Calu3 (cell line): ENCODE measurements around the gene DNTTIP2. TPM values are rescaled to one million over a fixed set of nuclear protein-coding genes. Genes with fewer than 3 reads are reported as not detected.
"Not testable (repeated sequence)": the region's sequence is repeated elsewhere in the genome, so short reads cannot be mapped to it uniquely, and the experiment has no call there.

Source experiments
- Bru-seq: library from RNA; stranded (reverse); fragments of 400-500 nt; gene quantifications from one replicate; lab custom pipeline; 2021; lab: Mats Ljungman, UMichigan
- BruChase-seq, 2 experiments: library from RNA; stranded (reverse); fragments of 400-500 nt; gene quantifications; one replicate each; lab custom pipeline; 2021; lab: Mats Ljungman, UMichigan
- BruUV-seq: library from RNA; stranded (reverse); fragments of 400-500 nt; replicated peaks from 2 replicates; lab custom pipeline; 2021; lab: Mats Ljungman, UMichigan
- CTCF ChIA-PET: fragments of 300-600 bp; sonication (Branson Sonifier 250); formaldehyde crosslinking; loops from one replicate; lab custom pipeline; 2022; ENCODE audit warnings: antibody characterized with exemption; lab: Charles Lee
- DNase-seq: peaks from one replicate; pipeline ENCODE4 v3.0.0; 2022
- H3K27ac Mint-ChIP-seq: one replicate; pipeline ENCODE4 v1.8.0; 2022; ENCODE audit warnings: mixed read lengths; ENCODE audit not compliant: unreplicated experiment
- H3K27me3 Mint-ChIP-seq: one replicate; pipeline ENCODE4 v1.8.0; 2022; ENCODE audit warnings: mixed read lengths; ENCODE audit not compliant: unreplicated experiment
- H3K36me3 Mint-ChIP-seq: one replicate; pipeline ENCODE4 v1.8.0; 2022; ENCODE audit warnings: mild to moderate bottlenecking, moderate library complexity, mixed read lengths; ENCODE audit not compliant: insufficient read depth, unreplicated experiment
- H3K4me1 Mint-ChIP-seq: one replicate; pipeline ENCODE4 v1.8.0; 2022; ENCODE audit warnings: mild to moderate bottlenecking, low read depth, mixed read lengths; ENCODE audit not compliant: unreplicated experiment
- H3K4me3 Mint-ChIP-seq: one replicate; pipeline ENCODE4 v1.8.0; 2022; ENCODE audit warnings: mild to moderate bottlenecking, low read depth, moderate library complexity, mixed read lengths; ENCODE audit not compliant: unreplicated experiment
- H3K9me3 Mint-ChIP-seq: one replicate; pipeline ENCODE4 v1.8.0; 2022; ENCODE audit warnings: low read depth, mixed read lengths; ENCODE audit not compliant: unreplicated experiment
- intact Hi-C: fragments of 100-400 bp; cut with micrococcal nuclease; formaldehyde crosslinking; loops from one replicate; pipeline ENCODE4 v1.10.0; 2022; ENCODE audit not compliant: unreplicated experiment
- long read RNA-seq: library from polyadenylated mRNA; stranded (forward); transcript quantifications from one replicate; pipeline ENCODE4 v2.0.0, GENCODE V29; 2022
- total RNA-seq: library from RNA; stranded (reverse); gene quantifications from 2 replicates; pipeline ENCODE4 v1.2.3, GENCODE V29; 2022
- TF ChIP-seq, protein P1 (sequence below): fragments of 200-600 bp; IDR thresholded peaks from one replicate; pipeline ENCODE4 v1.8.0; 2022; ENCODE audit warnings: antibody characterized with exemption; ENCODE audit not compliant: unreplicated experiment

DNTTIP2 gene, protein sequence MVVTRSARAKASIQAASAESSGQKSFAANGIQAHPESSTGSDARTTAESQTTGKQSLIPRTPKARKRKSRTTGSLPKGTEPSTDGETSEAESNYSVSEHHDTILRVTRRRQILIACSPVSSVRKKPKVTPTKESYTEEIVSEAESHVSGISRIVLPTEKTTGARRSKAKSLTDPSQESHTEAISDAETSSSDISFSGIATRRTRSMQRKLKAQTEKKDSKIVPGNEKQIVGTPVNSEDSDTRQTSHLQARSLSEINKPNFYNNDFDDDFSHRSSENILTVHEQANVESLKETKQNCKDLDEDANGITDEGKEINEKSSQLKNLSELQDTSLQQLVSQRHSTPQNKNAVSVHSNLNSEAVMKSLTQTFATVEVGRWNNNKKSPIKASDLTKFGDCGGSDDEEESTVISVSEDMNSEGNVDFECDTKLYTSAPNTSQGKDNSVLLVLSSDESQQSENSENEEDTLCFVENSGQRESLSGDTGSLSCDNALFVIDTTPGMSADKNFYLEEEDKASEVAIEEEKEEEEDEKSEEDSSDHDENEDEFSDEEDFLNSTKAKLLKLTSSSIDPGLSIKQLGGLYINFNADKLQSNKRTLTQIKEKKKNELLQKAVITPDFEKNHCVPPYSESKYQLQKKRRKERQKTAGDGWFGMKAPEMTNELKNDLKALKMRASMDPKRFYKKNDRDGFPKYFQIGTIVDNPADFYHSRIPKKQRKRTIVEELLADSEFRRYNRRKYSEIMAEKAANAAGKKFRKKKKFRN
- 71.8 and 76.7 TPM in 2 replicates for total RNA-seq
- Bru-seq, nascent RNA, result percentile 95 among the genes with signal in this experiment
- percentile 92 among the genes with signal in this experiment for BruChase-seq, experiment 1, labeled RNA remaining after a 6-hour chase
- BruChase-seq, experiment 2, labeled RNA remaining after a 2-hour chase, result percentile 97 among the genes with signal in this experiment
- long read RNA-seq, full-length matches to known transcripts, result 93 of 104 reads
- long read RNA-seq, partial matches to known transcripts, result 5 of 104 reads
- long read RNA-seq, other reads (novel, unspliced or antisense), result 6 of 104 reads

DNA sequence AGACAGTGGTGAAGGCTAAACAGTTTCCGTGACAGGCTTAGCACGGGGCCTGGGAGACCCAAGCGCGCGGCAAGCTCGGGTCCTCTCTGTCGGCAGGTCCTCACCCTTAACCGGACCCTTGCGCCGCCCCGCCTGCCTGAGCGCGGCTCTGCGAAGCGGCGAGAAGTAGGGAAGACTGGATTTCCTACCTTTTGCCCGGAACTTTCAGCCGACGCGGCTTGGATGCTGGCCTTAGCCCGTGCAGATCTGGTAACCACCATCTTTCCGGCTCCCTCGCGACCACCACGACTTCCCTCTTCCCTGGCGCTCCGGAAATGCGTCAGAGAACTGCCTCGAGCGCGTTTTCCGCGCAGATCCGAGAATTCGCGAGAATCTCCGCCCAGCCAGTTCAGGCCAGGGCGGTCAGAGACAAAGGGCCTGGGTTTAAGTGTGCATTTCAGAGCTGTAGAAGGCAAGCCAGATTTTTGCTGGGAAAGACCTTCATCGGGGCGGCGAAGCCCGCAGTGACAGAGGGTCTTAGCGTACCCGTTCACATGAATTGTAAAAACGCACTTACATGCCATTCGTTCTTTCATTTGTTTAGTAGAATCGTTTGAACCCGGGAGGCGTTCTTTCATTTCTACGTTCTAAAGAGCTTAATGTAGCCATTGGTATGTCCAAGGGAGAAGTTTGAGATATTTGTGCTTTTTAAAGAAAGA, at the start of gene DNTTIP2:
DNTTIP2 (minus strand) TSS at position 318 of the 698 bp plus-strand sequence; CDS start at position 260, 58 bp downstream.
- intact Hi-C loops, result no loop called here
- peaks cover 43% of the 10 kb centered on the region for H3K4me1 Mint-ChIP-seq
- TF ChIP-seq, protein P1, sequence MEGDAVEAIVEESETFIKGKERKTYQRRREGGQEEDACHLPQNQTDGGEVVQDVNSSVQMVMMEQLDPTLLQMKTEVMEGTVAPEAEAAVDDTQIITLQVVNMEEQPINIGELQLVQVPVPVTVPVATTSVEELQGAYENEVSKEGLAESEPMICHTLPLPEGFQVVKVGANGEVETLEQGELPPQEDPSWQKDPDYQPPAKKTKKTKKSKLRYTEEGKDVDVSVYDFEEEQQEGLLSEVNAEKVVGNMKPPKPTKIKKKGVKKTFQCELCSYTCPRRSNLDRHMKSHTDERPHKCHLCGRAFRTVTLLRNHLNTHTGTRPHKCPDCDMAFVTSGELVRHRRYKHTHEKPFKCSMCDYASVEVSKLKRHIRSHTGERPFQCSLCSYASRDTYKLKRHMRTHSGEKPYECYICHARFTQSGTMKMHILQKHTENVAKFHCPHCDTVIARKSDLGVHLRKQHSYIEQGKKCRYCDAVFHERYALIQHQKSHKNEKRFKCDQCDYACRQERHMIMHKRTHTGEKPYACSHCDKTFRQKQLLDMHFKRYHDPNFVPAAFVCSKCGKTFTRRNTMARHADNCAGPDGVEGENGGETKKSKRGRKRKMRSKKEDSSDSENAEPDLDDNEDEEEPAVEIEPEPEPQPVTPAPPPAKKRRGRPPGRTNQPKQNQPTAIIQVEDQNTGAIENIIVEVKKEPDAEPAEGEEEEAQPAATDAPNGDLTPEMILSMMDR, result no peak
- CTCF ChIA-PET, result interaction anchor here (0.9 to 1.3 kb wide), 2 partner anchors 30 to 457 kb away, joined by 3 to 4 read pairs; partner anchors contain the start of gene GCLM
- peaks cover 62% of the 10 kb centered on the region for H3K36me3 Mint-ChIP-seq
- H3K4me3 Mint-ChIP-seq, result peak within 1 kb of the TSS; percentile 74
- peak; percentile 89 for DNase-seq
- peak within 1 kb of the TSS; percentile 78 for H3K27ac Mint-ChIP-seq
- TSS peak; percentile 97 for BruUV-seq
- H3K27me3 Mint-ChIP-seq, result no peaks in the 10 kb centered on the region
- H3K9me3 Mint-ChIP-seq, result no peaks in the 10 kb centered on the region

DNA sequence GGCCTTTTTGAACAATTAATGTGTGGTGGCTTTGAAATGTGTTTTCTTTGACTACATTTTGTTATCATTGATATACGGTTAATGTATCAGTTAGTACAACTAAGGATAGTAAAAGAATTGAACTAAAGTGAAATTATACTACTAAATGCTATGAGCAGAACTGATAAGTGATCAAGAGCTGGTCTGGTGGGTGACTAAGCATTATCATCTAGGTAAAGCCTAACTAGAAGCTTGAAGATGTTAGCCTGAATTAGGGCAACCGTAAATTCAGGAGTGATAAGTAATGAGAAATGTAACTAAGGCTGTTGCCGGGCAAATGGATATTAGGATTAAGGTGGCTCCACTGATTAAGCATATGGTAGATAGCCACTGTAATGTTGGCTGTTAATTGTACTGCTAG, 46.2 kb upstream of the DNTTIP2 start:
- H3K36me3 Mint-ChIP-seq, result no peaks in the 10 kb centered on the region
- no peaks in the 10 kb centered on the region for H3K9me3 Mint-ChIP-seq
- no peak for DNase-seq
- no peak overlapping the region for H3K4me3 Mint-ChIP-seq
- H3K4me1 Mint-ChIP-seq, result no peaks in the 10 kb centered on the region
- CTCF ChIA-PET, result no interaction called here
- no peak overlapping the region for H3K27ac Mint-ChIP-seq
- intact Hi-C loops, result no loop called here
- no TSS peak for BruUV-seq
- TF ChIP-seq, protein P1, result no peak
- no peaks in the 10 kb centered on the region for H3K27me3 Mint-ChIP-seq

DNA sequence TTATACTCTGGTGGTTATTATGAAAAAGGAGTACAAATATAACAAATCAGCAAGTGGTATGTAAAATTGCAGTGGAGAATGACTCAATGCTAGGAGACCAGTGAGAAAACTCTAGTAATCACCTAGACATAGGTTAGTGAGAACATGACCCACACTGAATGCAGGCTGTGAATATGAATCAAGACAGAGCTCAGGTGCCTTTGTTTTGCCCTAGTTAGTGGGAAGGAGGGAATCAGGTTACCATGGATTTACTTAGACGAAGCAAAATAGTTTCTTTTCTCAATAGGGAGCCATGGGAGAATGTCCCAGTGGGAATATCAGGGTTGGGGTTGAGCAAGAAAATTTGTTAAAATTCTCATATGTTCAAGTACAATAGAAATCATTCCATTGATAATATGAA, 40.8 kb upstream of the DNTTIP2 start:
- Mint-ChIP-seq H3K27me3 (peaks cover 11% of the 10 kb centered on the region), H3K9me3 (no peaks in the 10 kb centered on the region), H3K4me3 (no peak overlapping the region), H3K36me3 (no peaks in the 10 kb centered on the region), H3K4me1 (no peaks in the 10 kb centered on the region), H3K27ac (no peak overlapping the region)
- no peak for DNase-seq
- BruUV-seq, result no TSS peak
- CTCF ChIA-PET, result no interaction called here
- TF ChIP-seq, protein P1, result no peak
- intact Hi-C loops, result no loop called here

DNA sequence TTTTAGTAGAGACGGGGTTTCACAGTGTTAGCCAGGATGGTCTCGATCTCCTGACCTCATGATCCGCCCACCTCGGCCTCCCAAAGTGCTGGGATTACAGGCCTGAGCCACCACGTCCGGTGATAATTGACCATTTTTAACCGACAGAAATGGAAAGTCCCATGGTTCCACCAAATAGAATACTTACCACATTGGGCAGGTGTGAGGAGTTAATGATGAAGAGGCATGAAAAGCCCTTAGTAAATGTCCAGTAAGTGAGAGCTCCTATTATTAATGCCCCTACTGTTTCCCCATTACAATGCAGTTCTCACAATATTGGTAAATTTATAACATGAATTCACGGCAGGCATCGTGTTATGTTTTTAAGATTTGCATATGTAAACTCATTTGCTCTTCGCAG, 38.3 kb upstream of the DNTTIP2 start:
- Mint-ChIP-seq H3K9me3 (peaks cover under 1% of the 10 kb centered on the region), H3K4me1 (no peaks in the 10 kb centered on the region), H3K36me3 (no peaks in the 10 kb centered on the region), H3K27me3 (peaks cover 36% of the 10 kb centered on the region), H3K27ac (no peak overlapping the region), H3K4me3 (no peak overlapping the region)
- TF ChIP-seq, protein P1, result no peak
- CTCF ChIA-PET, result no interaction called here
- no peak for DNase-seq
- intact Hi-C loops, result no loop called here
- no TSS peak for BruUV-seq

DNA sequence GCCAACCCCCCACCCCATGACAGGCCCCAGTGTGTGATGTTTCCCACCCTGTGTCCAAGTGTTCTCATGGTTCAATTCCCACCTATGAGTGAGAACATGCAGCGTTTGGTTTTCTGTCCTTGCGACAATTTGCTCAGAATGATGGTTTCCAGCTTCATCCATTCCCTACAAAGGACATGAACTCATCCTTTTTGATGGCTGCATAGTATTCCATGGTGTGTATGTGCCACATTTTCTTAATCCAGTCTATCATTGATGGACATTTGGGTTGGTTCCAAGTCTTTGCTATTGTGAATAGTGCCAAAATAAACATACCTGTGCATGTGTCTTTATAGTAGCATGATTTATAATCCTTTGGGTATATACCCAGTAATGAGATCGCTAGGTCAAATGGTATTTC, 31.9 kb upstream of the DNTTIP2 start:
- BruUV-seq, intact Hi-C loops, H3K4me3 Mint-ChIP-seq, DNase-seq, H3K9me3 Mint-ChIP-seq, H3K27ac Mint-ChIP-seq: not testable (repeated sequence)
- H3K27me3 Mint-ChIP-seq, result peaks cover 43% of the 10 kb centered on the region
- CTCF ChIA-PET, result interaction anchor here (0.6 to 1.3 kb wide), 2 partner anchors 10 to 47 kb away, joined by 3 to 4 read pairs; no protein-coding TSS in a partner anchor
- peaks cover 17% of the 10 kb centered on the region for H3K36me3 Mint-ChIP-seq
- peaks cover 19% of the 10 kb centered on the region for H3K4me1 Mint-ChIP-seq
